SKM-1 (cell line): ENCODE results near the gene PRR15L.
A peak's percentile ranks its signal among the peaks of the same experiment; 100 is the strongest.
"Not testable (repeated sequence)": the region's sequence is repeated elsewhere in the genome, so short reads cannot be mapped to it uniquely, and the experiment has no call there.

ENCODE experiments used
- DNase-seq: peaks from one replicate; lab custom pipeline; 2025; ENCODE audit not compliant: unreplicated experiment; lab: John Stamatoyannopoulos, UW

Gene PRR15L

DNA sequence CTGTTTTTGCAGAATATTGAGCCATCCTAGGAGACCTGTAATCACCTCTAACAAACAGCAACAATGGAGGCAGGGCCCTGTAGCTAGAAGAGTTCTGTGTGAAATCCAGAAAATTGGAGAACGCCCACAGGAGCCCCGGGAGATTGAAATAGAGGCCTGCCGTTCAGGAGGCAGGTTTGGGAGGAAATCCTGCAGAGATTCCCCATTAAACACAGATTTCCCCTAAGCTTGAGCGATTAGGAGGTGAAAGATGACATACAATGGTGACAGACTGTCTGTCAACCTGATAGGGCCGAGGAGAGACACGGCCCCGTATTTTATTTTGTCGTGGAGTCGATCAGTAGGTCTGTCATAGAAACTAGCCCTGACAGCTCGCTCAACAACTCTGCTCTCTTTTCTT lies 31.5 kb upstream of the PRR15L start:
- no peak for DNase-seq

DNA sequence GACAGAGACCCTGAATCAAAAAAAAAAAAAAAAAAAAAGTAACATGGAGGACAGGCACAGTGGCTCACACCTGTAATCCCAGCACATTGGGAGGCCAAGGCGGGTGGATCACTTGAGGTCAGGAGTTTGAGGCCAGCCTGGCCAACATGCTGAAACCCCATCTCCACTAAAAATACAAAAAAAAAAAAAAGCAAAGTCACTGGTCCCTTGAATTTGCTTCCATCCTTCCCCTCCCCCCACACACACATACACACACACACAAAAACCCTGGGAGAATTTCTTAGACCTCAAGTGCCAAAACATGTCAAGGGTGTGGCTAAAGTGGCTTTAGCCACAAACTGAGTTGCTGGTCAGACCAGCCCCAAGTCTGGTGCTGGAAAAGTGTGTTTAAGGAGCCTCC lies 30.8 kb upstream of the PRR15L start:
- not testable (repeated sequence) for DNase-seq

DNA sequence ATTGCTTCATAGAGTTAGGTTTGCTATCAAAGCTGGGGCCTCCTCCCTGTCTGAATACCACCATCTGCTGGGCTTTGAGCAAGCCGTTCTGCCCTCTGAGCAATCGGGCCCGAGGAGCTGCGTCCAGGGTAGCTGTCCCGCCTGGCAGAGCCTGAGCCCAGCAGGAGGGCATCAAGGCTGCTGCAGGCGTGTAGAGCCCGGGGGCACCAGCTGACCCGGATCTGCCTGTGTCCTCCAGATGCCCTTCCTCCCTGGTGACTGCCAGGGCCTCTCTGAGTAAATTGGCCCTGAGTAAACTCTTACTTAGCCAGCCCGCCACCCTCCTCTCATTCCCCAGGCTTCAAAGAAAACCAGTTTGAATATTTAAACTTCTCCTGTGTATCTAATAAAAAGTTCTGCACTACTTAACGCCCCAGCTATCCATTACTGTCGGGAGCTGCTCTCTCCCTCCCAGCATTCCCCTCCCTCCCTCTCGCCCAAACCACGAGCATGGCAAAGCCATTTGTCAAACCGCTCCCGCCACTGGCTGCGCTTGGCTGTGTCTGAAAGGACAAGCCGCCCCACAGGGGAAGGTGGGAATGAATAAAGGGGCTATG lies 29.7 kb upstream of the PRR15L start:
- no peak for DNase-seq

DNA sequence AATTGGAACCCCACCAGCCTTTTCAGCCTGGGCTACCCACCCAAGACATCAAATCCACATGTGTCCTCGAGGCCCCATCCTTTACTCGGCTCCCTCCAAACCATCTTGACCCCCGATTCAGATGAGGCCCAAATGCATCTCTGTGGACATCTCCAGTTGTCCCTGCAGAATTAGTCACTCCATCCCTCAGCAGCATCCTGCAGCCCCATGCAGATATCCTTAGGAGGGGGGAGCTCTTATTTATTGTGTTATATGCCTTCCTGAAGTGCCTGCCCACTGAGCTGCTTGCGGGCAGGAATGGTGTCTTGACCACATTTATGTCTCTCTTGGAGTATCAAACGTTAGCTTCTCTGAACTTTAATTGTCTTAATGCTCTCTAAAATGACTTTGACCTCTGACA lies 28.8 kb upstream of the PRR15L start:
- DNase-seq, result no peak

DNA sequence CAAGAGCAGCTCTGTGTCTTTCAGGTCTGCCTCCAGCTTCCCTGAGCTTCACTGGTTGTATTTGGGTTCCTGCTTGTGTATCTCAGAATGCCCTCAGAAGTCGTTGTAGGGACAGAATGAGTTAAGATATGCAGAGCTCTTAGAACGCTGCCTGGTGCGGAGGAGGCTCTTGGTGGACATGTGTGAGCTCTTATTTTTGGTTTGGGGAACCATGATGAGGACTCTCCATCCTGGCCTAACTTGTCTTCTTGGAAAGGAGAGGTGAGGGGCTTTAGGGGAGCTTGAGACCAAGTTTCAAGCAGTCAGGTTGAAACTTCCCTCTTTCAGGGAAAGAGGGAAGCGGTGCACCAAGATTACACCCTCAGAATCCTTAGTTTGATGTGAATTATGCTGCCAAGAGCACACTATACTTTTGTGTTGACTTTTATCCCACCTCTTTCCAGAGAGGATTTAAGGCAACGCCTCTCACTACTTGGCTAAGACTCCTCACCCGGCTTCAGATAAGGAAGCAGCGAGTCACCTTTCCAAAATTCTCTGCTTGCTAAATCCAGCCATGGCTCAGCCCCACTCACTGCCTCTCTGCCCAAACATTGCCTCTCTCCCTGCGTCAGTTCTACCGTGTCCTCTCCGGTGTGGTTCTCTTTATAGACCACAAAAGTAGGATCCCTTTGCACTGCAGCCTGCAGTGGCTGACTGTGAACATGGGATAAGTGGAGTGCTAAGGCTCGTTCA lies 26.0 kb upstream of the PRR15L start:
- no peak for DNase-seq

DNA sequence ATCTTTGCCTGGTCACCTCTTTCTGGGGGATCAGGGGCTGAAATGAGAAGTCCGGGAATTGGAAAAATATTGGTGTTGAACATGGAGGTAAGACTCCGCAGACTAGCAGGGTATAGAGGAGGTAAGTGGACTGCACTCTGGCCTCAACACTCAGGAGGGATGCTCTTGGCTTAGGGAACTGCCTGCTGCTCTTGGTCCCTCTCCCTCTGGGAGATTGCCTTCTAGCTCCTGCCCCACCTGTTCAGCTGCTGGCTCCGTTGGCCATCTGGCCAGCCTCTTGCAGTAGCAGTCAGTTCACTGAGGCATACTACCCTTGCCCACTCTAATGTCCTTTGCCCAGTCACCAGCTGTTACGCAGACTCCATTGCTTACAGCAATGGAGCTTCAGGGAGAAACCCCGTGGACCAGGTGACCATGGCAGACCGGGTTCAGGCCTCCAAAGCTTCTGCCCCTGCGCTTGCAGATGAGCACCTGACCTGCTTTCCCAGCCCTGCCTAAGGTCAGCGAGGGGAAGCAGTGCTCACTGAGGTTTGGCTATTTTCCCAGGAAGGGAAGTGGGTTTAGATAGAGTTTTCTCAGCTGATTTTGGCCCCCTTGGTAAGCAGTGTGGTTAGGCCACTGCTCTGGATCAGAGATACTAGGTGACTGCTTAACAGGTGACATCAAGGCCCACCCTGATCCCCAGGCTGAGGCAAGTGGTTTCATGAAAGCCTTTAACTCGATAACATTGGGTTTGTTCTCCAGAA lies 25.1 kb upstream of the PRR15L start:
- DNase-seq, result no peak

DNA sequence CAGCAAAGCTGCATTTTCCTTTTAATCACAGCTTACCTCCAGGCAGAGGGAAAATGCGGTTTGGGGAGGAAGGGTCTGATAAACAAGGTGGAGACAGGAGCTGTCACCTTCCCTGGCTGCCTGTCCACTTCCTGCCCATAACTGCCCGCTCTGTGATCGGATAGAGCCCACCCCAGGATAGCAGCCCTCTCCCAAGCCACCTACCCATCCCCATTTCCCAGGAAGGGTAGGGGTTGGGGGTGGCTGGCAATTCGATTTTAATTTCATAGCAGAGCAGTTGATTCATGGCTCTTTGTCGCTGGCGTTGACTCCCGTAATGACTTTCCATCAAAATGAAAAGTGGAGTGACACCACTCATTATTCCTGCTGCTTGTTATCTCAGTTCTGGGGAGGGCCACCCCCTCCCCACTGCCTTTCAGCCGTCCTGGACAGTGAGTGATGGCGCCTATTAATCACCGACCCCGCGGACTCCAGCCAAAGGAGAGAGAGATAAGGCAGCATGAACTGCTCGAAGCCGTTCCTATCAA lies 24.5 kb upstream of the PRR15L start:
- no peak for DNase-seq

DNA sequence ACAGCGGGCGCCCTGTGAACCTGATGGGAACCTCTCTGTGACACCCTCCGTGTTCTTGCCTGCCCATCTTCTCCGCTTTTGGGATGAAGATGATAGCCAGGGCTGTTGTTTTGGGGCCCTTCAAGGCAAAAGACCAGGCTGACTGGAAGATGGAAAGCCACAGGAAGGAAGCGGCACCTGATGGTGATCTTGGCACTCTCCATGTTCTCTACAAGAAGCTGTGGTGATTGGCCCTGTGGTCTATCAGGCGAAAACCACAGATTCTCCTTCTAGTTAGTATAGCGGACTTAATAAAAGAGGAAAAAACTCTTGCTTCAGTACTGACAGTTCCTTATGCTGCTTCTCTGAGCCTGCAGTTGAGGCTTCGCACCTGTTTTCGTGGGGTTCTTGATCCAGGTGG lies 23.8 kb upstream of the PRR15L start:
- no peak for DNase-seq

DNA sequence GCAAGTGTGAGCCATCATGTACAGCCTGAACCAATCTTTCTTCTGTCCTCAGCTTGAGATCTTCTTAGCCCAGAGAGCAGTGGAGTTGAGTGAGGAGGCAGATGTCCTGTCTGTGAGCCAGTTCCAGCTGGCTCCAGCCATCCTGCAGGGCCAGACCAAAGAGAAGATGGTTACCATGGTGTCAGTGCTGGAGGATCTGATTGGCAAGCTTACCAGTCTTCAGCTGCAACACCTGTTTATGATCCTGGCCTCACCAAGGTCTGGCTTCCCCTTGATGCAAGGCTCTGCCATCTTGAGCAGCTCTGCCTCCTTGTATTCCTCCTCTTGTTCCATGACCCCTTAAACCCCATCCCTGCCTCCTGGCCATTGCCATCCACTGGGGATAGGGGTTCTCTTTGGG lies 22.9 kb upstream of the PRR15L start:
- DNase-seq, result no peak

DNA sequence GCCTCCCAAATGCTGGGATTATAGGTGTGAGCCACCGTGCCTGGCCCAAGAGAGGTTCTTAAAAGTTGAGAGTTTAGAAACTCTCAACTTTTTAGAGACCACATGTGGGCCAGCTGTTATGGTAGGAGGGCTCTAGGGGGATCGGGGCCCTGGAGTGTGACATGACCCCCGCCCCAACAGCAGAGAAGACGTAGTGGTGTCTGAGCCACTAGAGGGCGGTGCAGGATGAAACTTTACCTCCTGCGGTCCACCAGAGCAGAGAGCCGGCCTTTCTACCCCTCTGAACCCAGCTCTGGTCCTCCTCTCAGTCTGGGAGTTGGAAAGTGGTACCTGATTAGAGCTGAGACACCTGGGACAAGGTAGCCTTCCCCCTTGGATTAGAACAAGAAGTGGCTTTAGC lies 20.6 kb upstream of the PRR15L start:
- no peak for DNase-seq

DNA sequence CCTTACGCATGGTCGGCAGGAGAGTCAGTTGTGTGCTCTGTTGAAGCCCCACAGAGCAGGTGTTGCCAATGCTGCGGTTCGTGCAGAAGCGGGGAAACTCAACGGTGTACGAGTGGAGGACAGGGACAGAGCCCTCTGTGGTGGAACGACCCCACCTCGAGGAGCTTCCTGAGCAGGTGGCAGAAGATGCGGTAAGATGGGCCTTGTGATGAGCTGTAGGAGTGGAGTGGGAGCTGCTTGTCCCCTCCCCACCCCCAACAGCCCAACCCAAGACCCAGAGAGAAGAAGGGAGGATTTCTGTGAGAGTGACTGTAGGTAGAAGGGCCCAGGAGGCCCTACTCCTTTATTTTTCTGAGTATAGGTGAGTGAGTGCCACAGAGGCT lies 18.1 kb upstream of the PRR15L start:
- no peak for DNase-seq

DNA sequence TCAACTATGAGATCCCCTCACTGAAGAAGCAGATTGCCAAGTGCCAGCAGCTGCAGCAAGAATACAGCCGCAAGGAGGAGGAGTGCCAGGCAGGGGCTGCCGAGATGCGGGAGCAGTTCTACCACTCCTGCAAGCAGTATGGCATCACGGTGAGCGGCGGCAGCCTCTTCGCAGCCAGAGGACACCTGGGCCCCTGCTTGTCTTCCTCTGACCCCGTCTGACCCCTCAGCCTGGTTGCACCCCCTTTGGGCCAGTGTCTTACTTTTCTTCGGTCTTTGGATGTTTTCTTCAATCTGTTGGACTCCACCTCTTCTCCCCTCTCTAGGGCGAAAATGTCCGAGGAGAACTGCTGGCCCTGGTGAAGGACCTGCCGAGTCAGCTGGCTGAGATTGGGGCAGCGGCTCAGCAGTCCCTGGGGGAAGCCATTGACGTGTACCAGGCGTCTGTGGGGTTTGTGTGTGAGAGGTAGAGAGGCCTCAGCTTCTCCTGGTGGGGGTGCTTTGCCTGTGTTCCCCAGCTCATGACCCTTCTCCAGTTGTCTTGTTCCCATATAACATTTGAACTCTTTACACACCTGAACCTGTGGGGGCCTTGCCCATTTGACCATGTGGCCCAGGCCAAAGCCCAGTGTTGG lies 17.6 kb upstream of the PRR15L start:
- DNase-seq, result no peak

DNA sequence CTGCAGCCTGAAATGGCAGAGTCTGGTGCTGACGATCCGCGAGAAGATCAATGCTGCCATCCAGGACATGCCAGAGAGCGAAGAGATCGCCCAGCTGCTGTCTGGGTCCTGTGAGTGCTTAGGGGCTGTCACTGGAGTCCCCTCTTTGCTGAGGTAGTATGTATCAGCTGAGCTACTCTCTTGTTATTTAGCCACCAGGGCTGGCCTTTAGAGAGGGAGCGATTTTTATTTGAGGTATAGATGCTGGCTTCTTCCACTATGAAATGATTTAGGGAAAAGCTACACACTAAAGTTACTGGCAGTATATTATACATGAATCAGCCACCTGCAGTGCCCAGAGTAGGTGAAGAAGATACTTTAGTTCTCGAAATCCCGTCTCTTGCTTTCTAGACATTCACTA lies 15.9 kb upstream of the PRR15L start:
- peak; percentile 20 for DNase-seq

DNA sequence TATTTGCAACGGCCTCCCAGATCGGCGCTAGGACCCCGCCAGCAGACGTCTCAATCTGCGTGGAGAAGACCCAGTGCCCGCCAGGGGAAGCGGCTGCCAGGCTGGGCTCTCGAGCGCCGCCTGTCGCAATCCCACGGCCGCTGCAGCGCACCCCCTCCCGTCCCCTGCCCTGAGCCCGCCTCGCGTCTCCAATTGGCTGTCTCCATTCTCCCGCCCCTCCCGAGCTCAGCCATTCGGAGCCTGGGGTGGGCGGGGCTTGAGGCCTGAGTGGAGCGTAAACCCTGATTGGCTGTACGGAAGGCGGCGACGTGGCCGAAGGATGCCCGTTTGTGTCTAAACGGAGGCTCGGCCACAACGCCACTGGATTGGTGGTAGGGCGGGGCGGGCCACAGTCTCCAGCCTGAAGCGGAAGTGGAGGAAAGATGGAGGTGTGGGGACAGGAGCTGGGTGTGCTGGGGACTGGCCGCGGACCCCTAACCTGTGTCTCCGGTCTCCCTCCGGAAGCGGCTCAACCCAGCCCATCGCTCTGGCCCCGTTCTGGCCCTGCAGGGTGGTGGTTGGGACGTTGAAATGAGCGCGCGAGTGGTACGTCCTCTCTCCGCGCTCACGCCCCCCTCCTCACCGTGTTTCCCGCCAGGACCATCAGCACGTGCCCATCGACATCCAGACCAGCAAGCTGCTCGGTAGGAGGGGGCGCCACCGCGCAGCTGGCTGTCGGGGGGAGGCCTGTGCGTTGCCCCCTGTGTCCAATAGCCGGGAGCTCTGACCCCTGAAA lies 13.2 kb upstream of the PRR15L start, which contains the start of gene CDK5RAP3:
TSS of gene CDK5RAP3 (plus strand) at position 389 of the 775 bp plus-strand sequence. CDS start at position 423, 34 bp downstream.
- peak; percentile 99 for DNase-seq

DNA sequence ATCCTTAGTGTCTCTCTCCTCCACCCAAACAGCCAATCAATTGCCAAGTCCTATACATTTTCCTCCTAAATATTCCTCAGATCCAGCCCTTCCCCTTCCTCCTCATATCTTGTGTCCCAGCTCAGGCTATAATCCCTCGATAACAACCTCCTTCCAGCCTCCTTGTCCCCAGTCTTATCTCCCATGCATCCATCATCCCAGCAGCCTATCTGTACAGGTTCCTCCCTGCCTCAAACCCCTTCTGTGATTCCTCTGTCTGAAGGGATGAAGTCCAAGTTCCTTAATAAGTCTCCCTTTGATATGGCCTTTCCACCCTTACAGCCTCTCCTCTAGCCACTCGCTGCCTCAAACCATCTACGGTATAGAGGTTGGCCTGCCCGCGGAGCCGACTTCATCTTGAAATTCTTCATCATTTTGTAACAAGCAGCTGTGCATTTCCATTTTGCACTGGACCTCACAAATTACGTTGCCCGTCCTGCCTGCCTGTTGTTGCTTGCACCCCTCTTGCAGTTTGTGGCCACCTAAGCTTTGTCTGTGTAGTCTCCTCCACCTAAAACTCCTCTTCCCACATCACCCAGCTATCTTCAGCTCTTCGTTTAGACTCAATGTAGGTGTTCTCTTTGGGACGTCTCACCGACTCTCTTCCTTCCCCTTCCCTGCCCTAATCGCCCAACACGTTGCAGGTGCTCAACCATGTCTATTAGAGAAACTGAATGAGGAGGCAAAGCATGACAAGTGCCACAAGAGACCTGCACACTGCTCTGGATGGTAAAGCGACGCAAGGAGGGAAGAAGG lies 12.4 kb upstream of the PRR15L start:
- DNase-seq, result no peak

DNA sequence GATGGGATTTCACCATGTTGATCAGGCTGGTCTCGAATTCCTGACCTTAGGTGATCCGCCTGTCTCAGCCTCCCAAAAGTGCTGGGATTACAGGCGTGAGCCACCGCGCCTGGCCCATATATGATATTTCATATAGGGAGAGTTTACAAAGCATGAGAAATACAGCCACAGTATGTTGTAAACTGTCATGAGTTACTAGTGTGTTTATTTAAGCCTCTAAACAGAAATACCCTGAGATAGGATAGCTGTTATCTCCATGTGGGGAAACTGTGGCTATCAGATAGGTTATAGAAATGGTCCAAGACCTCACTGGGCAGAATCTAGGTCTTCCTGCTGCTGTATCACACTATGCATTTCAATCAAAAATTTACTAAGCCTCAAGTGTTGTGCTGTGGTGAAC lies 11.2 kb upstream of the PRR15L start:
- no peak for DNase-seq

DNA sequence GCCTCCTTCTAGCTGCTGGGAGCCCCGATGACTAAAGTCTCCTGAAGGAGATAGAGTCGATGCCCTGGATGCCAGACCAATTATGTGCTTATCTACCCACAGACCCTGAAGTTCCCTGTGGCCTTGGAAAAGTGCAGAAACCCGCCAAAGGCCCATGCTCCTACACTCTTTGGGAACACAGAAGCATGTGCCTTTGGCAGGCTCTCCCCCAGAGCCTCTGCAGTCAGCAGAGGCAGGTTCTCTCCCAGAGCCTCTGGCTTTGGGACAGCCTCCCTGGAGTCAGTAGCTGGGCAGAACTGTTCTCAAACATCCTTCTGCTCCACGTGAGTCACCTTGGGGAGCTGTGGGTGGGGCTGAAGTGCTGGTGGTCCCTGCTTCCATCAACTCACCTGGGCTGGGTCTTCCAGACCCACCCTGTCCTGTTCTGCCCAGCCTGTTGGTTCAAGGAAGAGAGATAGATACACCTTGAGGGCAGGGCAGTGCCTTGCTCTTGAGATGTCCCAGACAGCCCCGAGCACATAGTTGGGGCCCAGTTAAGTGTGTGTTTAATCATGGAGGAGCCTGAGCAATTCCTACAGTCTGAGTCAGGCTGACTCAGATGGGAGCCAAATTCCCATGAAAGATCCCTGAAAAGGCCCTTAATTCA lies 10.0 kb upstream of the PRR15L start:
- no peak for DNase-seq

DNA sequence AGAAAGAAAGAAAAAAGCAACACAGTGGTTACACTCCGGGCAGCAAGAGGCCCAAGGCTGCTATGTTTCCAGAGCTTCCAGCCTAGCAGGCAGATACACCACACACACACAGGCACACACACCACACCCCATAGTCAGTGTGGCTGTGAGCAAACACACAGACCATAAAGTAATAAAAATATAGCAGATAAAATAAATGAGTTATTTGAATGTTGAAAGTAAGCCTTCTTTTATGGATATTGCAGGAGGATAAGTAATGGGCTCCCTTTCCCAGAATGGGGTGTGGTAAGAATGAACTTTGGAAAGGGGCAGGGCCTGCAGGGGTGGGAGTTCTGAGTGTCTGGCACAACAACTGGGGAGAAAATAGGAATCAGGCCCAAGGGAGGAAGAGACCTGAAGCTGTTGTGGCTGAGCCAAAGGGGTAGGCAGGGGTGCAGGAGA lies 8.4 kb upstream of the PRR15L start:
- DNase-seq, result no peak

DNA sequence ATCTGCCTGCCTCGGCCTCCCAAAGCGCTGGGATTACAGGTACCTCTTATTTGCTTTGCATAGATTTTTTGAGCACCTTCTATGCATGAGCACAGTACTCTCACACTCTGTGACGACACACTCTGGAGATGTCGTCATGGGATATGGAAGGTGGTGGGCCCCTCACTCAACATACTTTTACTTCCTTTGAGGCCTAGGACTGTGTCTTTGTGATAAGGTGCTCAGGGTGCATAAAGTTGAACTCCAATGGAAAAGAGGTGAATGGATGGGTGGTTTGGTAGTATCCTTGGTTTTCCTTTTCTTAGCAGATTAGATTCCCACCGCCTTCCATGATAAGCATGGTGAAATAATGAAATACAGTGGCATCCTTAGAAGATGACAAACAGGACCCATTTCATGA lies 7.2 kb upstream of the PRR15L start:
- DNase-seq, result no peak
